ENCODE data around the gene ARMC8. TPM values are rescaled to one million over a fixed set of nuclear protein-coding genes. Genes with fewer than 3 reads are reported as not detected.

ARMC8 gene
- polyA plus RNA-seq, 2 of the 4 experiments (the other 2 are of a cell fraction), result 25.6 to 45.7 TPM

DNA sequence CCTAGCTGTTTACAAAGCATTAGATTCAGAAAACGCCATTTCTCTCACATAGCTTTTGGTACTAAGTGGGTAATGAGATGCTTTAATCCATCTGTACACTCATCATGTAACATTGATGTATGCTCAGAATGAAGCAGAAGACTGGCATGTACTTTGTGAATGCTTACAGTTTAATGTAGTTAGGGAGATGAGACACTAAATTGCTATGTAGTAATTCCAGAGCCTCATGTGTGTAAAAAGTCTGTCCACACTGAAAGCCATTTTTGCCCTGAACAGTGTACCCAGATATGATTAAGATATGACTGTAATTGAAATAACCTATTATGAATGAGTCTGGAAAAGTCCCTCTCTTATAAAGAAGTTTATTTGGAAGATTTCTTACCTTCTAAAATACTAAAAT lies 66.5 kb downstream of the ARMC8 start (continued):
- TF ChIP-seq PHF8 (IDR thresholded peaks at IDR 0.05; ENCODE audit: borderline replicate concordance, low read depth), result no peak
- no peak for TF ChIP-seq TP53 (CRISPR knock-in tag; IDR thresholded peaks at IDR 0.05)
- no peak for TF ChIP-seq ZNF302 (CRISPR knock-in tag; IDR thresholded peaks at IDR 0.05)
- TF ChIP-seq EHF (CRISPR knock-in tag; IDR thresholded peaks at IDR 0.05), result no peak

DNA sequence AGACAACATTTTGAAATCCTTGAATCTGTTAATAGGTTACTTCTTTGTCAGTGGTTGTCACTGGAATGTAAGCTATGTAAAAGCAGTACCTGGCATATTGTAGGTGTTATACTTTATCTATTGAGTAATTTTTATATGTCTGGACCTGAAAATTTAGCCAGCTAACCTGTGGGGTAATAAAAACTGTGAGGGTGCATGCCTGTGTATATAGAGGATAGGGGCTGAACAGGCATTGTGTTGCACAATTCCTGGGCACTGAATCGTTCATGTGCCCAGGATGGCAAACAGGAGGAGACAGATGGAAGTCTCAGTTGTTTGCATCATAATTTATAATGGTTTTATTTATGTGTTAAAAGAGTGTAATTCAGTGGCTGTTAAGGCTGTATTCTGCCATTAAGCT lies 67.1 kb downstream of the ARMC8 start:
- Histone ChIP-seq H3K27ac (no peak overlapping the region), H3K4me3 (no peak overlapping the region), H3K4me2 (no peak overlapping the region), H3K4me1 (peaks cover 7% of the 10 kb centered on the region; the same call in 1 of the 3 replicates), H3K9me3 (no peaks in the 10 kb centered on the region)
- POLR2A ChIA-PET, result no interaction called here
- CTCF ChIA-PET, result no interaction called here
- DNase-seq (ENCODE audit: low read depth in 1 of 2, low spot score in 1 of 2), result no peak
- no peak for FAIRE-seq
- TF ChIP-seq NR3C1 (IDR thresholded peaks at IDR 0.05), result no peak
- no peak for ATAC-seq
- 15% methylated on average over 1 of the region's 1 CpG for WGBS (ENCODE audit: missing lambda C conversion rate)

DNA sequence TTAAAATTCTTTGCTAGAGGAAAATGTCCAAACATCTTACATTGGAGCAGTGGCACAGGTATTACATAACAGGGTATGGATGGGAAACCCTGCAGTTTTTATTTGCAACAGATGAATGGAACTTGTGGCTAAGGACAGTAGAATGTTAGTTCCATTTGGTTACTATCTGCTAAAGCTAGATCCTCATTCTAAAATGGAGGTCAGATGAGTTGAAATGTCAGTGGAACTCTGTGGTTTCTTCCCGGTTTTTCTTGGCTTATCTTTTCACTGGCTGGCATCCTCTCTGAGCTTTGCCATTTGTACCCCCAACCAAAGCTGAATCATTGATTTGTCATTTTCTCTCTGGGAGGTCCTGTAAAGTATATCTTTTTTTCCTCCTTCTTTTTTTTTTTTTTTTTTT lies 68.9 kb downstream of the ARMC8 start:
- no peak for DNase-seq (ENCODE audit: low read depth in 1 of 2, low spot score in 1 of 2)
- no peak overlapping the region for H3K4me2 ChIP-seq
- ChIA-PET POLR2A (no interaction called here), CTCF (interaction anchor here (1.0 kb wide), 1 partner anchor 8 kb away, joined by 3 read pairs; no protein-coding TSS in a partner anchor)
- H3K4me3 ChIP-seq, result no peak overlapping the region
- TF ChIP-seq HDAC2 (IDR thresholded peaks at IDR 0.05), result no peak
- no peak for TF ChIP-seq HOXB5 (CRISPR knock-in tag; IDR thresholded peaks at IDR 0.05)
- no peak for TF ChIP-seq HOXB13 (CRISPR knock-in tag; IDR thresholded peaks at IDR 0.05; ENCODE audit: low read depth)
- no peak for TF ChIP-seq EHF (CRISPR knock-in tag; IDR thresholded peaks at IDR 0.05)
- no peak for TF ChIP-seq CHD4 (IDR thresholded peaks at IDR 0.05; ENCODE audit: borderline replicate concordance)
- H3K9me3 ChIP-seq, result no peaks in the 10 kb centered on the region
- no peak overlapping the region for H3K27ac ChIP-seq
- FAIRE-seq, result no peak
- H3K4me1 ChIP-seq, result peaks cover 7% of the 10 kb centered on the region; the same call in 1 of the 3 replicates
- 81% methylated on average over 1 of the region's 1 CpG for WGBS (ENCODE audit: missing lambda C conversion rate)
- ATAC-seq, result no peak

DNA sequence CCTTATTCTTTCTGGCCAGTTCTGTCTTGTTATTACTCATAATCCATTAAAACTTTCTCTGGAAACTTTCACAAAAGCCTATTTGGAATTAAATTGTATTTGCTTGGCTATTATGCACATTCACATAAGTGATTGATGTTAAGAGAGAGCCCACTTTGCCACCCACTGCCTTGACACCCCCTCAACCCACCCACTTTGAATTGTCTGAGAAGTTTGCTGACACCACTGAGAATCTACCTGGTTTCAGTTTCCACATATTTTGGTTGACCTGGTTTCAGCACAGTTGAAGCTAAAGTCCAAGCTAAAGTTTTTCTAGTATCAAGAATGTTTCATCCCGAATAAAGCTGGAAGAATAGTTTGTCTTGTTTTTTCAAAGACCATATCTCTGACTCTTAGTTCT lies 70.9 kb downstream of the ARMC8 start:
- Histone ChIP-seq H3K9me3 (no peaks in the 10 kb centered on the region), H3K27ac (no peak overlapping the region), H3K4me3 (no peak overlapping the region), H3K4me2 (no peak overlapping the region), H3K4me1 (peaks cover 7% of the 10 kb centered on the region; the same call in 1 of the 3 replicates)
- no peak for DNase-seq (ENCODE audit: low read depth in 1 of 2, low spot score in 1 of 2)
- ChIA-PET CTCF (no interaction called here), POLR2A (no interaction called here)
- TF ChIP-seq RFX5 (IDR thresholded peaks at IDR 0.05) (no peak), RARB (CRISPR knock-in tag; IDR thresholded peaks at IDR 0.05) (no peak), HMGXB4 (CRISPR knock-in tag; IDR thresholded peaks at IDR 0.05; ENCODE audit: borderline replicate concordance) (no peak), BCL3 (IDR thresholded peaks at IDR 0.05) (no peak), ZNF302 (CRISPR knock-in tag; IDR thresholded peaks at IDR 0.05) (no peak), FOXS1 (CRISPR knock-in tag; IDR thresholded peaks at IDR 0.05) (no peak), MAZ (IDR thresholded peaks at IDR 0.05; ENCODE audit: borderline replicate concordance, low read depth, low read length) (no peak), CEBPB (IDR thresholded peaks at IDR 0.05) (no peak), ZFP36 (IDR thresholded peaks at IDR 0.05; ENCODE audit: borderline replicate concordance, partially characterized antibody) (no peak), NFE2L2 (conservative IDR thresholded peaks at IDR 0.05; ENCODE audit: low read length) (no peak), EP300 (IDR thresholded peaks at IDR 0.05) (no peak)
- WGBS (ENCODE audit: missing lambda C conversion rate), result 100% methylated on average over 1 of the region's 1 CpG
- ATAC-seq, result no peak
- FAIRE-seq, result no peak
